H1 (cell line): ENCODE measurements around the gene CAB39L. TPM values are rescaled to one million over a fixed set of nuclear protein-coding genes. Genes with fewer than 3 reads are reported as not detected.

ENCODE experiments used
- CTCF ChIA-PET: fragments of 300-600 bp; sonication (Branson Sonifier 250); formaldehyde crosslinking; loops from one replicate; lab custom pipeline; 2021; ENCODE audit not compliant: partially characterized antibody; lab: Charles Lee
- POLR2A ChIA-PET: fragments of 300-600 bp; sonication (Branson Sonifier 250); formaldehyde crosslinking; loops from one replicate; lab custom pipeline; 2021; ENCODE audit warnings: inconsistent platforms; ENCODE audit not compliant: partially characterized antibody; lab: Charles Lee
- DNase-seq, 2 experiments: peaks; one replicate each; pipeline versions ENCODE4 v3.0.0 to v3.0.0-alpha.2; 2010 to 2022; ENCODE audit warnings: low spot score in 2 of 2, low read depth in 1 of 2, mixed read lengths in 1 of 2
- FAIRE-seq: peaks from 2 replicates; lab custom pipeline; 2011; peaks lifted over from hg19 to GRCh38; lab: Jason Lieb, UNC
- H2AFZ ChIP-seq: 2 replicates; pipeline ENCODE4 v1.8.1; 2012; ENCODE audit warnings: low read length, inconsistent platforms
- H2AK5ac ChIP-seq: 2 replicates; pipeline ENCODE4 v1.6.1; 2013; ENCODE audit warnings: low read depth, low read length
- H2BK120ac ChIP-seq: replicated peaks from 2 replicates; pipeline ENCODE3; 2013; ENCODE audit warnings: low read depth, low read length, inconsistent platforms
- H2BK12ac ChIP-seq: 2 replicates; pipeline ENCODE4 v1.6.1; 2013; ENCODE audit warnings: low read depth, low read length
- H2BK15ac ChIP-seq: 2 replicates; pipeline ENCODE4 v1.6.1; 2013; ENCODE audit warnings: low read length
- H2BK20ac ChIP-seq: 2 replicates; pipeline ENCODE4 v1.6.1; 2013; ENCODE audit warnings: low read length
- H2BK5ac ChIP-seq: 2 replicates; pipeline ENCODE4 v1.6.1; 2013; ENCODE audit warnings: low read depth, low read length
- H3K14ac ChIP-seq: 2 replicates; pipeline ENCODE4 v1.6.1; 2013; ENCODE audit warnings: inconsistent platforms; ENCODE audit not compliant: insufficient read length
- H3K18ac ChIP-seq: 2 replicates; pipeline ENCODE4 v1.6.1; 2013; ENCODE audit warnings: low read length; ENCODE audit errors: extremely low read depth
- H3K23ac ChIP-seq: 2 replicates; pipeline ENCODE4 v1.6.1; 2013; ENCODE audit warnings: inconsistent platforms; ENCODE audit not compliant: insufficient read length
- H3K23me2 ChIP-seq: 2 replicates; pipeline ENCODE4 v1.6.1; 2013; ENCODE audit warnings: low read depth, low read length
- H3K27ac ChIP-seq: 2 replicates; pipeline ENCODE4 v1.6.1; 2011; ENCODE audit warnings: low read depth, low read length, inconsistent platforms
- H3K27me3 ChIP-seq, 4 experiments: replicated peaks in 1 of 4; 1 replicate in 1 of 4; 2 replicates in 3 of 4; pipeline versions ENCODE4 v1.6.1 to v1.8.1; 2011 to 2013; ENCODE audit warnings: low read length in 3 of 4, mild to moderate bottlenecking in 3 of 4, inconsistent platforms in 2 of 4, mixed read lengths in 2 of 4, moderate library complexity in 1 of 4; ENCODE audit not compliant: control insufficient read depth in 3 of 4, insufficient read depth in 3 of 4; ENCODE audit errors: extremely low read depth in 1 of 4
- H3K36me3 ChIP-seq, 4 experiments: 2 replicates each; pipeline versions ENCODE4 v1.6.1 to v1.8.1; 2011 to 2013; ENCODE audit warnings: mild to moderate bottlenecking in 4 of 4, low read length in 3 of 4, moderate library complexity in 2 of 4, control low read depth in 1 of 4, inconsistent platforms in 1 of 4; ENCODE audit not compliant: insufficient read depth in 4 of 4, control insufficient read depth in 2 of 4
- H3K4ac ChIP-seq: replicated peaks from 2 replicates; pipeline ENCODE3; 2013; ENCODE audit warnings: low read length, low read depth, mixed read lengths, inconsistent platforms; ENCODE audit not compliant: insufficient read length
- H3K4me1 ChIP-seq, 4 experiments: replicated peaks in 1 of 4; 1 replicate in 1 of 4; 2 replicates in 3 of 4; pipeline versions ENCODE4 v1.6.1 to v1.8.1; 2011 to 2013; ENCODE audit warnings: low read length in 3 of 4, inconsistent platforms in 2 of 4, mixed read lengths in 1 of 4; ENCODE audit not compliant: insufficient read depth in 4 of 4, control insufficient read depth in 3 of 4
- H3K4me2 ChIP-seq, 2 experiments: 2 replicates each; pipeline versions ENCODE4 v1.6.1 to v1.8.1; 2011 to 2013; ENCODE audit warnings: low read depth in 2 of 2, low read length in 2 of 2, control low read depth in 1 of 2, inconsistent platforms in 1 of 2, mild to moderate bottlenecking in 1 of 2; ENCODE audit not compliant: insufficient read depth in 1 of 2
- H3K4me3 ChIP-seq, 4 experiments: fragments of 200-600, 300-600 bp in 1 of 4; sonication (generic), shearing (Covaris generic), sonication (Bioruptor Twin) in 1 of 4; 2 replicates each; pipeline versions ENCODE4 v1.5.1 to v1.8.1; 2011 to 2016; ENCODE audit warnings: low read length in 4 of 4, low read depth in 3 of 4, control low read depth in 2 of 4, inconsistent platforms in 2 of 4, mild to moderate bottlenecking in 2 of 4, mixed read lengths in 1 of 4, moderate library complexity in 1 of 4; ENCODE audit not compliant: insufficient read depth in 2 of 4; ENCODE audit errors: extremely low read depth in 1 of 4
- H3K56ac ChIP-seq: replicated peaks from 2 replicates; pipeline ENCODE3; 2013; ENCODE audit warnings: low read depth, mild to moderate bottlenecking, mixed read lengths, low read length, inconsistent platforms; ENCODE audit not compliant: insufficient read length
- H3K79me1 ChIP-seq: 2 replicates; pipeline ENCODE4 v1.6.1; 2013; ENCODE audit warnings: low read depth, low read length, control low read depth
- H3K79me2 ChIP-seq, 2 experiments: 2 replicates each; pipeline versions ENCODE4 v1.6.1 to v1.8.1; 2012 to 2013; ENCODE audit warnings: low read length in 2 of 2, mild to moderate bottlenecking in 2 of 2, inconsistent platforms in 1 of 2; ENCODE audit not compliant: insufficient read depth in 2 of 2, control insufficient read depth in 1 of 2
- H3K9ac ChIP-seq, 4 experiments: replicated peaks in 1 of 4; 1 replicate in 1 of 4; 2 replicates in 3 of 4; pipeline versions ENCODE4 v1.6.1 to v1.8.1; 2011 to 2013; ENCODE audit warnings: low read depth in 3 of 4, low read length in 3 of 4, control low read depth in 2 of 4, mild to moderate bottlenecking in 2 of 4, moderate library complexity in 2 of 4, inconsistent platforms in 1 of 4; ENCODE audit errors: extremely low read depth in 1 of 4
- H3K9me3 ChIP-seq, 2 experiments: 2 replicates each; pipeline versions ENCODE4 v1.6.1 to v1.8.1; 2012 to 2013; ENCODE audit warnings: mild to moderate bottlenecking in 2 of 2, moderate library complexity in 2 of 2, control low read depth in 1 of 2, inconsistent platforms in 1 of 2, low read depth in 1 of 2, low read length in 1 of 2, mixed read lengths in 1 of 2; ENCODE audit not compliant: insufficient read depth in 2 of 2
- H4K20me1 ChIP-seq, 2 experiments: replicated peaks in 1 of 2; 2 replicates each; pipeline versions ENCODE3 to v1.8.1; 2011 to 2013; ENCODE audit warnings: inconsistent platforms in 2 of 2, low read length in 2 of 2, mild to moderate bottlenecking in 1 of 2; ENCODE audit not compliant: insufficient read depth in 2 of 2, control insufficient read depth in 1 of 2
- H4K5ac ChIP-seq: 2 replicates; pipeline ENCODE4 v1.6.1; 2013; ENCODE audit warnings: low read length, low read depth, mixed read lengths, inconsistent platforms; ENCODE audit not compliant: insufficient read length
- H4K8ac ChIP-seq: 2 replicates; pipeline ENCODE4 v1.8.0; 2013; ENCODE audit warnings: mild to moderate bottlenecking, moderate library complexity, low read length, inconsistent platforms; ENCODE audit not compliant: insufficient read depth; ENCODE audit errors: extremely low read depth
- H4K91ac ChIP-seq: replicated peaks from 2 replicates; pipeline ENCODE3; 2013; ENCODE audit warnings: low read length, mixed read lengths, inconsistent platforms; ENCODE audit not compliant: insufficient read length
- BCL11A ChIP-seq, 2 experiments: IDR thresholded peaks; one replicate each; pipeline ENCODE4 v1.6.1; 2011; ENCODE audit warnings: low read depth in 2 of 2, low read length in 2 of 2, mild to moderate bottlenecking in 2 of 2
- CEBPB ChIP-seq: IDR thresholded peaks from 2 replicates; pipeline ENCODE4 v1.6.1; 2012; ENCODE audit warnings: low read depth, low read length
- CHD1 ChIP-seq: IDR thresholded peaks from 2 replicates; pipeline ENCODE4 v1.6.1; 2012; ENCODE audit warnings: low read depth, low read length, improper control_type of control experiment
- CREB1 ChIP-seq: IDR thresholded peaks from 2 replicates; pipeline ENCODE4 v1.6.1; 2012; ENCODE audit warnings: inconsistent platforms
- FOSL1 ChIP-seq: IDR thresholded peaks from 2 replicates; pipeline ENCODE4 v1.6.1; 2011; ENCODE audit warnings: mild to moderate bottlenecking, low read depth, low read length, moderate library complexity; ENCODE audit not compliant: insufficient read depth
- GABPA ChIP-seq: IDR thresholded peaks from 2 replicates; pipeline ENCODE4 v1.6.1; 2011; ENCODE audit warnings: mild to moderate bottlenecking, low read length, moderate library complexity, borderline replicate concordance; ENCODE audit not compliant: insufficient read depth
- PHF8 ChIP-seq: fragments of 200-600 bp; sonication (generic); conservative IDR thresholded peaks from 2 replicates; pipeline ENCODE4 v1.7.1; 2012; ENCODE audit warnings: low read depth, mild to moderate bottlenecking, inconsistent platforms, low read length, moderate library complexity
- ZNF274 ChIP-seq: IDR thresholded peaks from 2 replicates; pipeline ENCODE4 v1.7.0; 2012; ENCODE audit warnings: low read length, borderline replicate concordance; ENCODE audit errors: extremely low read depth
- WGBS, 2 experiments: shearing (Covaris generic) in 1 of 2; methylation state at CpG; one replicate each; pipeline versions ENCODE4 v1.1.6 to v1.1.7; 2013 to 2015; ENCODE audit warnings: low lambda C conversion rate in 2 of 2, mixed read lengths in 2 of 2, inconsistent platforms in 1 of 2, low coverage in 1 of 2, missing lambda C conversion rate in 1 of 2; ENCODE audit not compliant: insufficient replicate concordance in 2 of 2, insufficient coverage in 1 of 2, insufficient read length in 1 of 2; ENCODE audit errors: extremely low coverage in 1 of 2, missing lambda C conversion rate in 1 of 2; 5-methylcytosine and 5-hydroxymethylcytosine counted together
- polyA plus RNA-seq, 7 experiments: library from polyadenylated mRNA; depleted of rRNA in 3 of 7; stranded (reverse) in 5 of 7; unstranded in 2 of 7; fragments of >200 nt in 5 of 7; fragments of 200-250 nt in 2 of 7; gene quantifications; 1 replicate in 5 of 7; 2 replicates in 1 of 7; 4 replicates in 1 of 7; pipeline versions ENCODE4 v1.2.1 to v1.2.3, GENCODE V29; 2011 to 2013; ENCODE audit warnings: missing spikeins in 2 of 7, mixed read lengths in 2 of 7
- total RNA-seq: library from RNA; stranded (reverse); fragmentation: NEBNext Ultra II Directional; extraction: Animal tissue kit (Norgen Biotek cat#: 25700); gene quantifications from 2 replicates; pipeline ENCODE4 v1.2.1, GENCODE V29; 2021
- TF ChIP-seq, protein P1 (sequence below): IDR thresholded peaks from 2 replicates; pipeline ENCODE4 v1.6.1; 2012; ENCODE audit warnings: inconsistent platforms
- TF ChIP-seq, protein P2 (sequence below): IDR thresholded peaks from 2 replicates; pipeline ENCODE4 v1.6.1; 2012; ENCODE audit warnings: low read length, inconsistent platforms

Gene CAB39L
- total and polyA plus RNA-seq, 2 of the 8 experiments (the other 6 are each of a cell fraction or from before 2014, with no cell fraction given): 2.5 to 4.8 TPM

DNA sequence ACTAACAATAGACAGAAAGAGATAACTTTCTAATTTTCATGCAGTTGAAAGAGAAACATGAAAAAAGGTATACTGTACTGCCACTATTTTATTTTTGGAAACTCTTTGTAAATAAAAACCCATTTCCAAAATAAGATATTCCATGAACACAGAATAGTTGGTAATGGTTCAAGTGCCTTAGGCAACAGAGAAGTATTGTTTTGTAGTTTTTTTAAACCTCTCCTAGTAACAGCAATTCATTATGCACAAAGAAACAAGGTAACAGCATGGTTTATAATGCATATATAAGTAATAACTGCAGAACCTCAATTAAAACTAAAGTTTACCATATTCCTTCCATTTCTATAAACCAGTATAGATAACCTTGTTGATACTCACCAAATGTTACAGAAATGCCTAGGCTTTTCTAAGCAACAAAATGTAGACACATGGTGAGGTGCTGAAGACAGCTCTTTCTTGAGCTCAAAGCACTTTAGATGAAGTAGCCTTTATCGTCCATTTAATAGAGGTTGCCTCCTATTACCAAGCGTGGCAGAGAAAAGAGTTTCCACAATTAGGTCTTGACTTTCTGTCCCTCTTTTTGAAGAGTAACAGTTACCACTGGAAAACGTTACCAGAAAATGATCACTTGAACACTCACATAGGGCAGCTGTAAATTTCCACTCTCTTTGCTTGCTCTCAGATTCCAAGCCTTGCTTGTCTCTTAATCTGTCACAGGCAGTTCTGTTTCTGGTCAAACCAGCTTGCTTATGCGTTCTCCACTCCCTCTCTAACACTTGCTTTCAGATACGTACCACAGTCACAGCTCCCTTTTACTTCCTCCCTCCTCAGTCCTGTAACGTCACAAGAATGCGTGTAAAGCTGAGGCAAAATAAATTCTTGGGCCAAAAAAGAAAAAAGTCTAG lies 42.9 kb downstream of the CAB39L start:
- Histone ChIP-seq H3K27ac (no peak overlapping the region), H3K18ac (no peak overlapping the region), H3K4me2 (peak overlapping the region; percentile 26 to 48; a peak in 2 of 4 replicates), H3K4ac (no peak overlapping the region), H2AFZ (peak overlapping the region; percentile 79; the same call in 1 of the 2 replicates), H2BK20ac (no peak overlapping the region), H2BK15ac (no peak overlapping the region), H3K79me1 (no peaks in the 10 kb centered on the region), H4K91ac (no peak overlapping the region), H4K5ac (no peak overlapping the region), H3K23ac (no peak overlapping the region), H3K56ac (peak overlapping the region; percentile 37), H3K9ac (no peak overlapping the region), H3K14ac (no peak overlapping the region), H3K79me2 (no peaks in the 10 kb centered on the region), H3K23me2 (no peaks in the 10 kb centered on the region; the same call in 1 of the 2 replicates), H2BK5ac (no peak overlapping the region), H3K36me3 (no peaks in the 10 kb centered on the region), H3K4me3 (no peak overlapping the region; a peak in 1 of 8 replicates), H2BK12ac (no peak overlapping the region), H2AK5ac (no peak overlapping the region), H4K8ac (no peak overlapping the region), H3K4me1 (peaks cover 0 to 3% (median 1%) of the 10 kb centered on the region in 4 experiments; a peak in 3 of 7 replicates), H3K27me3 (peaks cover 0 to 1% (median 0%) of the 10 kb centered on the region in 4 experiments; a peak in 1 of 7 replicates), H2BK120ac (no peak overlapping the region), H3K9me3 (no peaks in the 10 kb centered on the region), H4K20me1 (no peaks in the 10 kb centered on the region)
- ChIA-PET CTCF (no interaction called here), POLR2A (interaction anchor here (0.5 to 1.2 kb wide), 2 partner anchors 20 to 143 kb away, joined by 3 read pairs; no protein-coding TSS in a partner anchor)
- no peak for DNase-seq
- TF ChIP-seq CEBPB (no peak), CREB1 (no peak), PHF8 (no peak), FOSL1 (no peak), CHD1 (no peak), ZNF274 (no peak), GABPA (no peak), BCL11A (IDR thresholded peaks at IDR 0.05; ENCODE audit: low read depth in 2 of 2, low read length in 2 of 2) (no peak)
- TF ChIP-seq, protein P1, sequence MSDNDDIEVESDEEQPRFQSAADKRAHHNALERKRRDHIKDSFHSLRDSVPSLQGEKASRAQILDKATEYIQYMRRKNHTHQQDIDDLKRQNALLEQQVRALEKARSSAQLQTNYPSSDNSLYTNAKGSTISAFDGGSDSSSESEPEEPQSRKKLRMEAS: no peak
- TF ChIP-seq, protein P2, sequence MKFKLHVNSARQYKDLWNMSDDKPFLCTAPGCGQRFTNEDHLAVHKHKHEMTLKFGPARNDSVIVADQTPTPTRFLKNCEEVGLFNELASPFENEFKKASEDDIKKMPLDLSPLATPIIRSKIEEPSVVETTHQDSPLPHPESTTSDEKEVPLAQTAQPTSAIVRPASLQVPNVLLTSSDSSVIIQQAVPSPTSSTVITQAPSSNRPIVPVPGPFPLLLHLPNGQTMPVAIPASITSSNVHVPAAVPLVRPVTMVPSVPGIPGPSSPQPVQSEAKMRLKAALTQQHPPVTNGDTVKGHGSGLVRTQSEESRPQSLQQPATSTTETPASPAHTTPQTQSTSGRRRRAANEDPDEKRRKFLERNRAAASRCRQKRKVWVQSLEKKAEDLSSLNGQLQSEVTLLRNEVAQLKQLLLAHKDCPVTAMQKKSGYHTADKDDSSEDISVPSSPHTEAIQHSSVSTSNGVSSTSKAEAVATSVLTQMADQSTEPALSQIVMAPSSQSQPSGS: no peak
- FAIRE-seq: peak; percentile 58
- 39% methylated on average over 7 of the region's 7 CpGs; no CpG with 5 or more reads in 1 of the 2 experiments for WGBS, 2 experiments
